CD4-positive, alpha-beta T cell treated with Interleukin-17A for 1 hour (primary cell): ENCODE results near the gene DCUN1D2.

Experiments
- DNase-seq: peaks from one replicate; pipeline ENCODE4 v3.0.0-alpha.2; 2020

Gene DCUN1D2

DNA sequence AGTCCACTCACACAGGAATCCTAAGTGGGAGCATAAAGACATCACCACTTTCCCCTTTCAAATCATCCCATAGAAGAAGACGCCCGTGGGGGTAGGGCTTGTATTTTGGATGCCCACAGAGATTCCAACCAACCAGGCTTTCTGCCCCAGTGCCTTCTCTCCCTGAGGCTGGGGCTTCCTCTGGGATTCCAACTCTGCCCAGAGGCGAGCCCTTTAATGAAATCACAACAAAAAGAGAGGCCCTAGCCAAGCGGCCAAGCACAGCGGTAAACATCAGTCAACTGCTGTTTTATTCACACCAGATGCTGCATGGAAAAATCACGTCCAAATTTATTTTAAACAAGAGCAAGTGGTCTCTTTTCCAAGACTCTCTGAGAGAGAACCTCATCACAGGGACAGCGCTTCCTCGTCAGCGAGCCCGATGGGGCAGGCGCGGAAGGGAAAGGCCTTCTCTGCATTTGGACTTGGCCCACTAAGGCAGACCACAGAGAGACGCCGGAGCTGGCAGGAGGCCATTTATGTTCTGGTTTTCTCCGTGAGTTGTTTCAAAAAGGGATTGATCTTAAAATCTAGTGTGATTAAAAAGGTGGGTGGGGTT lies 68.7 kb downstream of the DCUN1D2 start:
- DNase-seq: no peak

DNA sequence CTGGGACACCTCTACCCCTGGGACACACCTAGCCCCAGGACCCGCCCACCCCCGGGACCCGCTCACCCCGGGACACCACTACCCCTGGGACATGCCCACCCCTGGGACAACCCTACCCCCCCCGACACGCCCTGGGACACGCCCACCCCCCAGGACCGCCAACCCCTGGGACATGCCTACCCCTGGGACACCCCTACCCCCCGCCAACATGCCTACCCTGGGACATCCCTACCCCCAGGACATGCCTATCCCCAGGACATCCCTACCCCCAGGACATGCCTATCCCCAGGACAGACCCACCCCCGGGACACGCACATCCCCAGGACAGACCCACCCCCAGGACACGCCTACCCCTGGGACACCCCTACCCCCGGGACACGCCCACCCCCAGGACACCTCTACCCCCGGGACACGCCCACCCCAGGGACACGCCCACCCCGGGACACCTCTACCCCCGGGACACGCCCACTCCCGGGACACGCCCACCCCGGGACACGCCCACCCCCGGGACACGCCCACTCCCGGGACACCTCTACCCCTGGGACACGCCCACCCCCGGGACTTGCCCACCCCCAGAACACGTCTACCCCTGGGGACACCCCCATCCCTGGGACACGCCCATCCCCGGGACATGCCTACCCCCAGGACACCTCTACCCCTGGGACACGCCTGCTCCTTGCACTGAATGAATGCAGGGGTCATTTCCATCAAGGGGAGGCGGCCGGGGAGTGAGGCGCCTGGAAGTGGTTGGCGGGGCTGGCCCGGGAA lies 69.5 kb downstream of the DCUN1D2 start:
- no peak for DNase-seq

DNA sequence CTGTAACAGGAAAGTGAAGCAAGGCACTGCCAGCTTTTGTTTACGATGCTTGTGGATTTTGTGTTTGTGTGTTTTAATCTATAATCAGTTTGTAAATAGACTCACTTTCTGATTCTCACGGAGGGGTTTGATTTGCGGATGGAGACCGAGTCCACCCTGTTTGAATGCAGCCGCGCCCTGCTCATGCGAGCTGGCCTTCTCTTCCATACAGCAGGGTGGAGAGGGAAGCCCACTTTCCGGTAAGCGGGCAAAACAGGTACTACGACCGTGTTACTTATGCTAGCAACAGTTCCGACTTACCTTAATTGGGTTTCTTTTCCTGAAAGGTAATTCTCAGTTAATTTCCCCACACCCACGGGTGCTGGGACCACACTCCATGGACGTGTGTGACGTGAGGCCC lies 70.3 kb downstream of the DCUN1D2 start:
- no peak for DNase-seq

DNA sequence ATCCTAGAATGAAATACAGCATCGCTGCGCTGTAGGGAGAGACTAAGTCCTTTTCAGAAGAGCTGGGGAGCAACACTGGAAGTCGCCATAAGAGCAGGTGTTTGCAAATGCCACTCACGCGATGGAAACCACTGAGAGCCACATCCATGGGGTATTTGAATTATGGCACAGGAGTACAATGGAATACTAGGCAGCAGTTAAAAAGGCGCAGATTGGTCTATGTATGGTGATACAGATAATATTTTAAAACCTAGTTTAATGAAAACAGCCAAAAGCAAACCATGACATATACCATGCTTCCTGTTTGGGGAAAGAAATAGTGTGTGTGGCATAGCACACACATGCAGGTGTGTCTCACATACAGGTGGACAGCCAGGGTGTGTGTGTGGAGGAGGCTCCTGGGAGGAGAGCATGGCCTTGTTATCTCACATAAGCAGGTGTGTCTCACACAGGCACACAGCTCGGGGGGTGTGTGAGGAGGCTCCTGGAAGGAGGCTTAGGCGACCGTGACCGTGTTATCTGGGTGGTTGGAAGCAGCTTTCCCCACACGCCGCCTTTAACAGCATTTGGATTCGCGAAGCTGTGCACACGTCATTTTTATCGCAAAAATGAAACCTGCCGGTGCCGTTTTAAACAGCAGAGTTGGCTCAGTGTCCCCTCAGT lies 70.8 kb downstream of the DCUN1D2 start:
- DNase-seq: no peak

DNA sequence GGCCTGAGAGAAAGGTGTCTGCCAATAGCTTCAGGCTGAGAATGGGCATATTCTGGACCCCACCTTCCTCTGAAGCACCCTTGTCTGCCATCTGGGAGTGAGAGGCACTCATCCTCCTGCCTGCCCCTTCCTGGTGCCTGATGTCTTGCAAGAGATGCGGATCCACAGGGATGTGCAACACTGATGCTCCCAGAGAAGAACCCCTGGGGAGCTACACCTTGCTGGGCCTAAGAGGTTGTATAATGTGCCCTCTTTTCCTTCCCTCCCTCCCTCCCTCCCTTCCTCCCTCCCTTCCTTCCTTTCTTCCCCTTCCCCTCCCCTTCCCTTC lies 71.8 kb downstream of the DCUN1D2 start:
- no peak for DNase-seq

DNA sequence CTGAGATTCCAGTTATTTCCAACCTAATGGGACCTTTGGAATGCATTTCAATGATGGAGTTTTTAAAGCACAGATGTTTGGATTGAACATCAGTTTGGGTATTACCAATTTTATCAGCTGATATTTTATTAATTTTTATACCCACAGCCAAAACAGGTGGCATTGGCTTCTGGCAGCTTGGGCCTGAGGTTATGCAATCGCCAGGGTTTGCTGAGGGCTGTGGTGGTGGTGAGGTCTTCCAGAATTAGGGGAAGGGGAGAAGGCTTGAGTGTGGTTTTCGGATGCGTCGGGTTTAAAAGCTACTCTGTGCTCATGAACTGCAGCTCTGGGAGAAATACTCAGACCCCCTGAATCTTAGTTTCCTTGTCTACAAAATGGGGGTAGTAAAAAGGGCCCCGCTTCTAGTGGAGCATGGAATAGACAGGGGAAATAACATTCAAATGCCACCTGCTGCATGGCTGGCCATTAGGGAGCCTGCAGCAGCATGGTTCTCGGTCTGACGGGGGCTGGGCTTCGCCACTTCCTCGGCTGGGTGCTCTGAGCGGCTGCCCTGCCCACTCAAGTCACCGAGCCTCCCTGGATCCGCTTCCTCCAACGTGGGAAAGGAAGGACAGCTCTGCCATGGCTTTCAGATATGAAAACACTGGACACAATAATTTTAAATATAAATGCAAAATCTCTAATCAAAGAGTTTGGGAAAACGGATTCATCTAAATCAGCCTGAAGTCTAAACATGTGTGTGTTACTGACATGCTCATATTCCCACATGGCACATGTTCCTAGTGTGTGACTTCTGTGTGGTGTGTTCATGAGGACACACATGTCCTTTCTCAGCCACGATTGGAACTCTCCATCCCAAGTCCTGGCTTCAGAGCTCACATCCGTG lies 72.4 kb downstream of the DCUN1D2 start:
- DNase-seq: no peak

DNA sequence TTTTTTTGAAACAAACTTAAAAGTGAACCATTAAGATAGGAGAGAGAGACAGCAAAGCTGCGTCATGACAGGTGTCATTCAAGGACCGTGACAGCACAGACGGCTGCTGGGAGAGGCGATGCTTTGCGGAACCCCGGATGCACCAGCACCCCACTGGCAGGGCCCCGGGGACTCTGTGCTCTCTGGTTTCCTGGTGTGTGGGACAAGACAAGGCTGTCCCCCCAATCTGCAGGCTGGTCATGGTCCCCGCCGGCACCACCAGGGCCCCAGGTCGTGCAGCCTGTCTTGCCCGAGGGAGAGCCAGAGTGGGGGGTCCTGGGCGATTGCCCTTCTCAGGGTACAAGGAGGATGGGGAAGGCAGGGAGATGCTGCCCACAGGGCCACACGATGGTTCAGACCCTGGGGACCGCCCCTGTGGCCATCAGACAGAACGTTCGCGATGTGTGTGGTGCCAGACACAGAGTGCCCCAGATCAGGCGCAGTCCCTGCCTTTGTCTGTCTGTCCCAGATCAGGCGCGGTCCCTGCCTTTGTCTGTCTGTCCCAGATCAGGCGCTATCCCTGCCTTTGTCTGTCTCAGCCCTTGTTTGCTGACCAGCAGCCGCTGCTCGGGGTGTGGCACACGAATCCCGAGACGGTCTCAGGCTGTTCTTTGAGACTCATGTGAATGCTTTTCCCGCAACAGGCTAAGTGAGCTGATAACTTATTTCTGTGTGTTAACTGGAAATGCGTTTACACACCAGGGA lies 73.3 kb downstream of the DCUN1D2 start:
- no peak for DNase-seq

DNA sequence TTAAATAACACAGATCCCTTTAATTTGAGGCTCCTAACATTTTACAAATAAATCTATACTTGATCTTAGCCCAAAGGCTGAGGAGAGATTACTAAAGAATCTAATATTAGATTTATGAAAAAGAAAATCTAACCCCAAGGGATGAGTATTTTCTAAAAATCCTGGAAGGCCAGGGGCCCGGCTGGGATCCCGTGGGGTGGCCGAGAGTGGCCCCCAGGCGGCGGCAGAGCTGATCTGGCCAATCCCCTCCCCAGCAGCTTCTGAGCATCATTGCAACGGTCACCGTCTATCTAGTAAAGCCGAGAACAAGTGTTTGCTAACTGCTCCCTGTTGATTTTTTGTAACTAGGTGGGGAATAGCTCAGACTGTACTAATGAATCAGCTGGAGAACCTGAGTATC lies 74.7 kb downstream of the DCUN1D2 start:
- DNase-seq: no peak

DNA sequence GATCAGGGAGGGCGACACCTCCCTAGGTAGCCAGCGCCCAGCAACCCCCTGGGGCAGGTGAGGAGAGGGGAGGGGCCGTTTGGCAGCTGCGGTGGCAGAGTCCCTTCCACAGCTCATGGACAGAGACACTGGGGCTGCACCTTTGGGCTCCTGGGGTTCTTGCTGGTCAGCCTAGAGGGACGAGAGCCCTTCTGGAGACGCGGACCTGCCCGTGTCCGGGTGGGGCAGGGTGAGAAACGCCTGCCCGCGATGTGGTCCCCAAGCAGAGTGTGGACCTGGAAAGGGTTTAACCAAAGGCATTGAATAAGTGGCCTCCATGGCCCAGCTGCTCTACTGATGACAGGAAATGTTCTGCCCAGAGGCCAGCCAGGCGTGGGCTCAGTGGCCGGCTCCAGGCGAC lies 75.5 kb downstream of the DCUN1D2 start:
- no peak for DNase-seq

DNA sequence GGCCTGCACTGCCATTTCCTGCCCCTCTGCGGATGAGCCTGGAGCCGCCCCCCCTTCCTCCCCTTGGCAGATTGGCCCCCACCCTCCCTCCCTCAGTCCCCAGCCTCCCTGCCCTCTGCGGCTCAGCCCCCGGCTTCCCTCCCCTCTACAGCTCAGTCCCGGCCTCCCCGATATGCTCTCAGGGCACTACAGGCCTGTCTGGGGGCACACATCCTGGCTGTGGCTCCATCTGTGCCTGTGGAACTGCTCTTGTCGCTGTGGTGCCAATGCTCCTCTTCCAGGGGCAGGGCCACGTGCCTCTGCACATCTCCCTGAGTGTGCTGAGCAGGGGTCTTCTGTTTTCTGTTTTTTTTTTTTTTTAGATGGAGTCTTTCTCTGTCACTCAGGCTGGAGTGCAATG lies 76.2 kb downstream of the DCUN1D2 start:
- DNase-seq: no peak

DNA sequence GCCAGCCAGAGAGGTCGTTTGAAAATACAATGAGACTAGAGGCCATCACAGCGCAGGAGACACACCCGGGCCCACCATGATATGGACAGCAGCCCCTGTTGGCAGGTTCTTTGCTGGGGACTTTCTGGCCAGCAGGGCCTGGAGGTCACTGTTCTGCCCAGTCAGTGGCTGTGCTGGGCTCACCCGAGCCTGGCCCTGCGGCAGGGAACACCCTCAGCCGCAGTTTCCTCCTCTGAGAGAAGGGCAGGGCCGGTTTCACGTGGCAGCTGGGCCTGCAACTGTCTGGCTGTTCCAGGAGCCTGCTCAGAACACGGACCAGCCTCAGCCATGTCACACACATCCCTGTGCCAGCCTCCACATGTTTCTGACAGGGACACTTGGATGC lies 76.6 kb downstream of the DCUN1D2 start:
- no peak for DNase-seq

DNA sequence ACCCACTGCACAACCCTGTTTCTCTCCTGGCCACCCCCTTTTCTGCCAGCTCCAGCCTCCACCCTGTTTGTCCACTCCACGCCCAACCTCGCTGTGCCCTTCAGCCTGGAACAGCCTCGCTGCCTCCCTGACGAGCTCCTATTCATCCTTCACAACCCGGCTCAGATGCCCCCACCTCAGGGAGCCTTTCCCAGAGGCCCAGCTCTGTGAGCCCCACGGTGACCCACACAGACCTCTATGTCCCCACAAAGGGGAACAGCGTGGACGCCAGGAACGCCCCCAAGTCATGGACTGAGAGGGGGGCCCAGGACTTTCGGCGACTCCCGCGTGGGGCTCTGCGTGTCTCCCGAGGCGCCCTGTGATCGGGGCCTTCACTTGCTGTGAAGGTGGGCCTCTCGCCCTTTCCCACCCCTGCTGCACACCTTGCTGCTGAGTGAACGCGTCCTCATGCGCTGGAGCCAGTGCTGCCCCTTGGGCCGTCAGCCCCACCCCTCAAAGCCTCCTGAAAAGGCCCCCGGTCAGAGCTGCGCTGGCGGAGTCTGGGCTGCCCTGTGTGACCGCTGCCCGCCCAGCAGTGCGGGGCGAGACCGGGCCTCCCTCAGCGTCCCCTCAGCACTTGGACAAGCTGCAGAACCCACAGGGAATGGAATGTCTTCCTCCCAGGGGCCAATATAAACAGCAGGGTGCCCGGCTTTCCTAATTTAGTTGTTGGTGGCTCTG lies 77.2 kb downstream of the DCUN1D2 start:
- DNase-seq: no peak

DNA sequence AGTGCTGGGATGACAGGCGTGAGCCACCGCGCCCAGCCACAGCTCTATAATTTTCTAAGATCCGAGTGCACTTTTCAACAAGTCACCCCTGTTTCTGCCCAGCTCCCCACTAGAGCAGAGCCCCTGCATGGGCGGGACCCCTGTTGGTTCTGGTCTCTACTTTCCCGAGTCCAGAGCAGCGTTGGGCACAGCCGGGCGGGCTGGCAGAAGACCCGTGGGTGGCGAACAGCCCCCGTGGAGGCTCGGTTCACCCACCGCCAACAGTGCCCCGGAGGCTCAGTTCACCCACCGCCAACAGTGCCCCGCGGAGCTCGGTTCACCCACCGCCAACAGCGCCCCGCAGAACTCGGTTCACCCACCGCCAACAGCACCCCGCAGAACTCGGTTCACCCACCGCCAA lies 78.1 kb downstream of the DCUN1D2 start:
- no peak for DNase-seq

DNA sequence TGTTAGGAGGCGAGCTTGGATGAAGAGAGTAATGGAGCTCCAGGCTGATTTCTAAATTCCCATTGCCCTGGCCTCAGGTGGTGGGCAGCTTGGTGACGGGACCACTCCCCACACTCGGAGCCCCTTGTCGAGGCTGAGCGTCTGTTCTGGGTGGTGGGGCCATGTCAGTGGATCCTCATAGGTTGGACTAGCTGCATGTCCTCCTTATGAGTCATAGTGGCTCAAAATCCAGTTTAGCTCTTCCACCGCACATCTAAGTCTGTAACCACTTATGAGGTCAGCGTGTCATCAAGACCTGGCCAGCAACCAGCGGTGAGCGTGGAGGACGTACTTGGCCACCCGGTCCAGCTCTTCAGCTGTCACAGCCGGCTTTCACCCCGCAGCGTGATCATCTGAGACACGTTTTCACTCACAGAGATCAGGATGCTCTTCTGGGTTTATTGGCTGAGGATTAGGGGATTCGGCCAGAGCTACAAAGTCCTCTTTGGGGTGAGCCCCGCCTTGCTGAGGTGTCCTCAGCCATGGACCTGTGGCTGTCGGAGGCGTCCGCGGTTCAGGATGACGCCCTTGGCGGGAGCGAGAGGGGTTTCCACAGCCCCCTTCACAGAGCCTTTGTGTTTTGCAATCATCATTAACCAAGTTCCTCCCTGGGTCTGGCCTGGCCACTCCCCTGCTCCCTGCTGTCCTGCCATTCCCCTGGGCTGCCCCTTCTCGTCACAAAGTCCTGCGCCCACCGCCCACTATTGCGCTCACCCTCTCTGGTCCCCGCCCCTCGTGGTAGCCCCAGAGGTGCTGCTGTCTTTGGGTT lies 79.1 kb downstream of the DCUN1D2 start:
- DNase-seq: no peak

DNA sequence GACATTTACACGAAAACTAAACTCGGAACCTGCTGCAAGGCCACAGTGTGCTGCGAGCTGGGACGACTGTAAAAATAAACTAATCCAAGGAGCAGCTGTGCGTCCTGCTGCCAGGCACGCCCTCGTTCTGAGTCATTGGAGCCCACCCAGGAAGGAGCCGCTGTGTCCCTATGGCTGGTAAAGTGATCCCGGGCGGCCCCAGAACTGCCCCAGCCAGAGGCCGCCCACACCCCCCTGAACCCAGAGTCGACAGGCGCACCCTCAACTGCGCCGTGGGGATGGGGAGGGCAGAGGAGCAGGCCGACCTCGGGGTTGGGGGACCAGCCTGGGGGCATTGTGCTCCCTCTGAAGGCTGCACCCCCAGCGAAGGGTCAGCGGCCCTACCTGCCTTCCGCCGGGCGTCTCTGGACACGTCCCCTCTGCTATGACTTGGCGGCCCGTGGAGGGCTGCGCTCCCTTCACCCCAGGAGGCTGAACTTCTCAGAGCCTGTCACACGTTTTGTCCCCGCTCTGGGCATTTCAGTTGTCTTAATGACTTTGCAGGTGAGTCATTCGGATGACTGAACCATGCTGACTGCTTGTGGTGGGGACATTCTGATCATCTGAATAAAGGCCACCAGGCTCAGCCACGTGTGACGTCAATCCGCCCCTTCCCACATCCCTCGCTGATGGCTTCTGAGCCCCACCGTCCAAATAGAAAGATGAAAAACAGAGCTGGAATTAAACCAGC lies 79.9 kb downstream of the DCUN1D2 start:
- no peak for DNase-seq

DNA sequence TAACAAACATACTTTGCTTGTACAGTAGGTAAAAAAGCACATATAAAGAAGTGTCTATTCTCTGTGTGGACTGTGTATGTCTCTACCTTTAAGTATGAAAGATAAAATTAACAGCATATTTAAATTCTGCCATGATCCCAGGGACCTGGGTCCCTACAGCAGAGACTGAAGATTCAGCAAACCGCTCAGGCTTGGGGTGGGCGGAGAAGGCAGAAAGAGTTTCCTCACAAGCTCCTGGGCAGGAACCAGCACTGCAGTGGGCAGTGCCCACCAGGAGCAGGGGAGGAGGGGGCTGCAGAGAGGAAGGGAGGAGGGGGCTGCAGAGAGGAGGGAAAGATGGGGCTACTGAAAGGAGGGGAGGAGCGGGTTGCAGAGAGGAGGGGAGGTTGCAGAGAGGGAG lies 81.9 kb downstream of the DCUN1D2 start:
- no peak for DNase-seq

DNA sequence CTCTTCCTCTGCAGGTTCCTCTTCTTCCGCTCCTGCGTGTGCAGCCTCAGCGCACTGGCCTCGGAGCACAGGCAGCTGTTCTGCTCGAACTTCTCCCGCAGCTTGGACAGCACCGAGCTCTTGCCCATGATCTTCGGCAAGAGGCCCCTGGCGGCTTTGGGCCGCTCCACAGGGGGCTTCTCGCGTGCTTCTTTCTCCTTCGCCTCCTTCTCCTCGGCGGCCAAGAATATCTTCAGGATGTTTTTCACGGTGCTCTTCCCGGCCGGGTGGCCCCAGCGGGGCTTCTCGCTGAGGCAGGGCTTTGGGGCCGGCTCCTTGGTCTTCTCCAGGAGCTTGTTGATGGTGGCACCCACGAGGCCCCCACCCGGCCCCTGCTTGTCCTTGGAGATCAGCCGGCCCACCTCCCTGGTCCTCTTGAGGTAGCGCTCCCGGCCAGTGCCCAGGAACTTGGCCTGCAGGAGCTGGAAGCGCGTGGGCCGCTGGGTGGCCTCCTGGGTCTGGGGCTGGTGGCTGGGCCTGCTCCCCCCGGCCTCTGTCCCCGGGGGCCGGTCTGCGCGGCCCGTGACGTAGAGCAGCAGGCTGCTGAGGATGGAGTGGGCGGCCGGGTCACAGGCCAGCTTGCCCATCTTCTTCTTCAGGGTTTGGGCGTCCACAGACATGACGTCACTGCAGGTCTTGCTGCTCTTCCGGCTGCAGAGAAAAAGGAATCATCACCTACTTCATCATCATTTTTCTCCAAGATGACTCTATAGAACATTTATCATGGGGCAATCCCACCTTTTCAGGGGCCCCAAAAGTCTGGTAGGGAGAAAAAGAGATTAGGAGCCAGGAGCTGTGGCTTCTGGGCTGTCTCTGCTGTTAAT lies 82.7 kb downstream of the DCUN1D2 start:
- no peak for DNase-seq

DNA sequence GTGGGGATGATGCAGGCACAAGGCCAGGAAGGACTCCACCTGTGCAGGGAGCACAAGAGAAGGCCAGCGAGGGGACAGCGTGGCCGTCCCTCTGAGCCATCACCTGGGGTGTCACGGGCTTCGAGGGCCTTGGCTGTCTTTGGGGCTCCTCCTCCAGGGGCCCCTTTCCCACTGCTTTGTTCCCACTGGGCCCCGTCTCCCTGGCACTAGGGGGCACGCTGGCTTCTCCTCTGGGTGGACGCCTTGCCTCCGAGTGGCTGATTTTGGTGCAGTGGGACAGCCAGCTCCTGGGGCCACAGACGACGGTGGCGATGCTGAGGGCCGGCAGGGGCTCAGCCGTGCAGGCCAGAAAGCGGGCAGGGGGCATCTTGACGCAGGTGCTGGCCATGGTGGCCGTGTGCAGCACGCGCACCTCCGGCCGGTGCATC lies 83.4 kb downstream of the DCUN1D2 start:
- no peak for DNase-seq

DNA sequence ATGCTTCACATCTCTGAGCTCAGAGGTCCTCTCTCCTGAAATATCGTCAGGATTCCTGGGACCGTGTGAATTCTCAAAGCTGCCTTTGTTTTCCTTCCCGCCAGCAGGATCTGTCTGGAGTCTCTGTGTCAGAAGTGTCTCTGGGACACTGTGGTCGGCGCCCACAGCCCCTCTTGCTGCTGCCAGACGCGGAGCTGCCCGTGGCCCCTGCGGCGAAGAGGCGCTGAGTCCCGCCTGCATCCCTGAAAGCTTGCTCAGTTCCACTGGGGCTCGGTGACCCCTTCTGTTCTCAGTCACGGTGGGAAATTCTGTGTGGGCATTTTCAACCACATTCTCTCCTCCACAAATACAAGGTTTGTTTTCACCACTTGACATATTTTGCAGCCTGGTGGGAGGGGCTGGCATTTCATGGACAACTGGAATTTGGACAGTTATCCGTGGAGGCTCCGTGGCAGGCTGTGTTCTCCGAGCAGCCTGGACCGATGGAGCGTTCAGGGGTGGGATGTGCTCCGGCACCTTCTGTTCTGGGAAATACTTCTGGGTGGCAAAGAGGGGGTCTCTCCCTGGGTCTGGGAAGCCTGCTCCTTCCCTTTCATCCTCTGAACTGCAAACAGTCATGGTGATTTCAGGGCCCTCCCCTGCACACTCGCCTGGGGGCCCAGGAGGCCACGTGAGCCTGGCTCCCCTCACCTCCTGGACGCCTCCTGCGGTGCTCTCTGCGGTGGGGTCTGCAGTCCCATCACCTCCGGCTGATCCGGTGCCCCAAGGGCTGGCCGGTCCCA lies 84.0 kb downstream of the DCUN1D2 start:
- DNase-seq: no peak
